Activated CD8-positive, alpha-beta memory T cell treated with anti-CD3 and anti-CD28 coated beads, Interleukin-2, amount 10 ng/mL, durations not matched to agents 7 days and 5 days (primary cell): ENCODE measurements around the gene KCNK15. TPM values are rescaled to one million over a fixed set of nuclear protein-coding genes. Genes with fewer than 3 reads are reported as not detected.

Experiments used
- ATAC-seq: fragments of 150-1000 bp; cut with Tn5 transposase; one replicate; pipeline ENCODE4 v1.10.0; 2021; ENCODE audit warnings: moderate library complexity
- CTCF ChIA-PET: fragments of 350-600 bp; sonication (Branson Sonifier 250); formaldehyde crosslinking; loops from one replicate; lab custom pipeline; 2021; ENCODE audit warnings: antibody characterized with exemption; lab: Charles Lee
- DNase-seq: peaks from one replicate; pipeline ENCODE4 v3.0.0-alpha.2; 2020
- H3K27ac Mint-ChIP-seq: one replicate; pipeline ENCODE4 v1.8.0; 2021; ENCODE audit warnings: mild to moderate bottlenecking, mixed read lengths
- H3K27me3 Mint-ChIP-seq: one replicate; pipeline ENCODE4 v1.8.0; 2021; ENCODE audit warnings: mixed read lengths
- H3K36me3 Mint-ChIP-seq: one replicate; pipeline ENCODE4 v1.8.0; 2021; ENCODE audit warnings: mild to moderate bottlenecking, mixed read lengths
- H3K4me1 Mint-ChIP-seq: one replicate; pipeline ENCODE4 v1.8.0; 2021; ENCODE audit warnings: mixed read lengths
- H3K4me3 Mint-ChIP-seq: one replicate; pipeline ENCODE4 v1.8.0; 2021; ENCODE audit warnings: mild to moderate bottlenecking, moderate library complexity, mixed read lengths
- H3K9me3 Mint-ChIP-seq: one replicate; pipeline ENCODE4 v1.8.0; 2022; ENCODE audit warnings: low read depth, mixed read lengths
- total RNA-seq, 2 experiments: library from RNA; stranded (reverse); gene quantifications; one replicate each; pipeline ENCODE4 v1.2.3, GENCODE V29; 2021

The KCNK15 gene
- total RNA-seq, 2 experiments from 2014 or later = not detected

DNA sequence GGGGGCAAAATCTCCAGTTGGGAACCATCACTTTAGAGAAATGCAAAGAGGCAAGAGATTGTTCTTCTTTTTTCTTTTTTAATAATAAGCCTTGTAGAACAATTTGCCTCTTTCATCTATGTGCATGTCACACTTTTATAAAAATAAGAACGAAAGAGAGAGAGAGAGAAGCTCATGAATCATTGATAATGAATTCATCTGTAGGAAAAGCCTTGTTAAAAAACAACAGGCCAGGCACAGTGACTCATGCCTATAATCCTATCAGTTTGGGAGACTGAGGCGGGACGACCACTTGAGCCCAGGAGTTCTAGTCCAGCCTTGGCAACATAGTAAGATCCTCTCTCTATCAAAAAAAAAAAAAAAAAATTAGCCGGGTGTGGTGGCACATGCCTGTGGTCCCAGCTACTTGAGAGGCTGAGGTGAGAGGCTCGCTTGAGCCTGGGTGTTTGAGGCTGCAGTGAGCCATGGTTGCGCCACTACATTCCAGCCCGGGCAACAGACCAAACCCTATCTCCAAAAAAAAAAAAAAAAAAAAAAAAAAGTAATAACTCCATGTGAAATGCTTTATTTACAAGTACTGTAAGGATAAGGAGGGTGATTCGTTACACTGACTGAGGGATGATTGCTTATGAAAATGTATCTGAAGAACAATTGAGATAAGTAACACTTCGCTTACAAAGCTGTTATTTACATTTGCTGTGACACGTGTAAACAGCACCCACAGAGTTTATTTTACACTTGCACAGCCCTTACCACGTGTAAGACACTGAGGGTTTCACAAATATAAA, 24.5 kb upstream of the KCNK15 start:
- Mint-ChIP-seq H3K9me3 (no peaks in the 10 kb centered on the region), H3K27me3 (no peaks in the 10 kb centered on the region), H3K36me3 (no peaks in the 10 kb centered on the region), H3K4me3 (no peak overlapping the region), H3K27ac (no peak overlapping the region), H3K4me1 (peaks cover 2% of the 10 kb centered on the region)
- ATAC-seq (no peak), DNase-seq (no peak)
- CTCF ChIA-PET = interaction anchor here (1.4 to 5.5 kb wide), 2 partner anchors 11 to 36 kb away, joined by 3 to 20 read pairs; no protein-coding TSS in a partner anchor

DNA sequence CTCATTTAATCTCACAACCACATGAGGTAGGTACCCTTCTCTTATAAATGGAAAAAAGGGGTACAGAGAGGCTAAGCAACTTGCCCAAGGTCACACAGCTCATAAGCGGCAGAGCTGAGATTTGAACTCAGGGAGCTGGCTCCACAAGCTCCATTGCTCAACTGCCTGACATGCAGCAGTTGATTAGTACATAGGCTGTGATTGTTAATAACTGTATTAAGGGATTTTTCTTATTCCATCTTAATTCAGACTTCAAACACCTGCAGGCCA, 23.9 kb upstream of the KCNK15 start:
- no peaks in the 10 kb centered on the region for H3K9me3 Mint-ChIP-seq
- ATAC-seq (no peak), DNase-seq (no peak)
- H3K36me3 Mint-ChIP-seq = no peaks in the 10 kb centered on the region
- no peaks in the 10 kb centered on the region for H3K27me3 Mint-ChIP-seq
- no peak overlapping the region for H3K27ac Mint-ChIP-seq
- H3K4me3 Mint-ChIP-seq = no peak overlapping the region
- CTCF ChIA-PET = interaction anchor here (1.4 to 5.5 kb wide), 2 partner anchors 11 to 37 kb away, joined by 3 to 20 read pairs; no protein-coding TSS in a partner anchor
- peaks cover 2% of the 10 kb centered on the region for H3K4me1 Mint-ChIP-seq

DNA sequence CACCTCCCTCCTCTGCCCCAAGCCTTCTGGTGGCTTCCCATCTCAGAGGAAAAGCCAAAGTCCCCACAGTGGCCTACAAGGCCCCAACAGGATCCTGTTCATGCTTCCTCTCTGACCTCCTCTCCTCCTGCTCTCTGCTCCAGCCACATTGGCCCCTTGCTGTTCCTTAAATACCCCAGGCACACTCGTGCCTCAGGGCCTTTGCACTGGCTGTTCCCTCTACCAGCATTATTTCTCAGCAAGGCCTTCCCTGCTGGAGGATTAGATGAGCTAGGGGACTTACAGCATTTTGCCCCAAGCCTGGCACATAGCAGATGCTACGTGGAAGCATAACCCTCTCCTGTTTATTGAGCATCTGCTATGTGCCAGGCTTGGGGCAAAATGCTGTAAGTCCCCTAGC, 22.7 kb upstream of the KCNK15 start:
- H3K9me3 Mint-ChIP-seq = no peaks in the 10 kb centered on the region
- no peaks in the 10 kb centered on the region for H3K36me3 Mint-ChIP-seq
- peaks cover 2% of the 10 kb centered on the region for H3K4me1 Mint-ChIP-seq
- ATAC-seq = no peak
- no peak for DNase-seq
- H3K27me3 Mint-ChIP-seq = no peaks in the 10 kb centered on the region
- no peak overlapping the region for H3K27ac Mint-ChIP-seq
- H3K4me3 Mint-ChIP-seq = no peak overlapping the region
- CTCF ChIA-PET = interaction anchor here (5.5 kb wide), 1 partner anchor 9 kb away, joined by 20 read pairs; no protein-coding TSS in a partner anchor

DNA sequence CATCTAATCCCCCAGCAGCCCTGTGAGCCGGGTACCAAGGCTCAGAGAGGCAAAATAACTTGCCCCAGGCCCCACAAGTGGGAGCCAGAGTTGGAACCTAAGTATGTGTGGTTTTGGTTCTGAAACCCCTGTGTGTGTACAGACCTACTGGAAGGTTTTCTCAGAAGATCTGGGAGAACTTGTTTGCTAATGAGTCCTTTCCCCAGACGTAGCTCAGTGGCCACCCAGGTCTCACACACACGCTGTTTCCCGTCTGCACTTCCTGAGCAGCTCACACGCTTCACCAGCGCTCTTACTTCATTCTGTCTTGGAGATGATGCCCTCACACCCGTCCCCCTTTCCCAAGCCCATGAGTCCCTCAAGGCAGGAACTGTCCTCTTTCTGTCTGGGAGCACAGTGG, 22.3 kb upstream of the KCNK15 start:
- DNase-seq (no peak), ATAC-seq (no peak)
- no peaks in the 10 kb centered on the region for H3K9me3 Mint-ChIP-seq
- H3K27ac Mint-ChIP-seq = no peak overlapping the region
- no peaks in the 10 kb centered on the region for H3K36me3 Mint-ChIP-seq
- CTCF ChIA-PET = interaction anchor here (5.5 kb wide), 1 partner anchor 9 kb away, joined by 20 read pairs; no protein-coding TSS in a partner anchor
- H3K4me3 Mint-ChIP-seq = no peak overlapping the region
- H3K27me3 Mint-ChIP-seq = no peaks in the 10 kb centered on the region
- peaks cover 2% of the 10 kb centered on the region for H3K4me1 Mint-ChIP-seq

DNA sequence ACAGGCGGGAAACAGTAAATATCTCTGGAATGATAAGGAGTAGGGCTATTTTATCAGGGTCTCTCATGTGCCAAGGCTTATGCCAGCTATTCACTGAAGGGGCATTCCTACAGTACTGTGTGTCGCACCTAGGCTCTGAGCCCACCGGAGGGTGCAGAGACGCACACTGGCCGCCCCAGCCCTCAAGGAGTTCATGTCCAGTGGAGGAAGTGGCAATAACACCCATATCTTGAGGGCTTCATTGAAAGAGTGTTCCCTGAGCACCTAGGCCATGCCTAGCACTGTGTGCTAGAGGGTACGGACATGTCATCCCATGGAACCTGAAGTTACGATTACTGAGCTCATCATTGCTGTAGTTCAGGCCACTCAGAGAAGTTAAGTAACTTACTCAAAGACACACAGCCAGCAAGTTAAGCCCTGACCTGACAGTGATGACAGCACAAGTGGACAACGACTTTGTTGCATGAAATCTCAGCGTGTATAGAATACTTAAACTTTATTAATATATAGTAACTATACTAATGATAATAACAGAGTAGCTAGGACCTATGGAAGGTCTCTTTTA, 21.8 kb upstream of the KCNK15 start:
- Mint-ChIP-seq H3K27me3 (no peaks in the 10 kb centered on the region), H3K4me1 (peaks cover 2% of the 10 kb centered on the region), H3K36me3 (no peaks in the 10 kb centered on the region), H3K4me3 (no peak overlapping the region), H3K27ac (no peak overlapping the region), H3K9me3 (no peaks in the 10 kb centered on the region)
- CTCF ChIA-PET = interaction anchor here (0.9 to 5.5 kb wide), 2 partner anchors 9 to 38 kb away, joined by 4 to 20 read pairs; no protein-coding TSS in a partner anchor
- ATAC-seq = no peak
- no peak for DNase-seq

DNA sequence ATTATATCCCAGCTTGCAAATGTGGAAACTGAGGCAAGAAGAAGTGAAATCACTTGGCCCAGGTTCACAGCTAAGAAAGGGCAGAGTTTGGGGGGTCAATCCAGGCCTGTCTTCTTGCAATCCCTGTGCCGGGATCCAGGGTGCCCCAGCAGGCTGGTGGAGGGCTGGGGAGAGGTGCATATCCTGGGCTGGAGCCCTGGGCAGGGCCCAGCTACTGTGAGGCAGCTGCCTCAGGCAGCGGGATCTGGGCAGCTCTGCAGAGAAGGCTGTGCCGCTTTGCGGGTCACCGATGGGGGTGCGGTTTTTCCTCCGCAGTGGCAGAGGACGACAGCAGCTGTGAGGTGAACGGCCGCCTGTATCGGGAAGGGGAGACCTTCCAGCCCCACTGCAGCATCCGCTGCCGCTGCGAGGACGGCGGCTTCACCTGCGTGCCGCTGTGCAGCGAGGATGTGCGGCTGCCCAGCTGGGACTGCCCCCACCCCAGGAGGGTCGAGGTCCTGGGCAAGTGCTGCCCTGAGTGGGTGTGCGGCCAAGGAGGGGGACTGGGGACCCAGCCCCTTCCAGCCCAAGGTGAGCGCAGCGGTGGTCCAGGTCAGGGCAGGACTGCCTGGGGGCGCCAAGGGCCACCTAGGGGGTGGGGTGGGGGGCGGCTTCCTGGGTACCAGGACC, 21.1 kb upstream of the KCNK15 start:
- Mint-ChIP-seq H3K4me3 (no peak overlapping the region), H3K27ac (no peak overlapping the region), H3K36me3 (no peaks in the 10 kb centered on the region), H3K27me3 (no peaks in the 10 kb centered on the region), H3K4me1 (peaks cover 2% of the 10 kb centered on the region), H3K9me3 (no peaks in the 10 kb centered on the region)
- CTCF ChIA-PET = interaction anchor here (0.9 to 5.5 kb wide), 2 partner anchors 8 to 39 kb away, joined by 4 to 20 read pairs; no protein-coding TSS in a partner anchor
- ATAC-seq (no peak), DNase-seq (no peak)

DNA sequence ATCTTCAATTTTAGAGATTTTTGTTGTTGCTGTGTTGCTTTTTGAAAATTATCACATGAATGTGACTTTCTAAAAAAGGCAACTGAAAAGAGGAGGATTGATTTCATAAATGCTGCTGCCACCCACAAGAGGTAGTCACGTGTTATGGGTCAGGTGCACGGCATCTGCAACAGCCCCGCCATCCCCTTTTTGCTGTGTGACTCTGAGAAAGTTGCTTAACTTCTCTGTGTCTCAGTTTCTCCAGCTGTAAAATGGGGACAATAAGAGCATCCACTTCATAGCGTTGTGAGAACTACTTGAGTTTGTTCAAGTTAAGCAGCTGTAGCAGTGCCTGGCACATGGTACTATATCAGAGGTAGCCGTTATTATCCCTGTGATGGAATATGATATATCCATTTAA, 19.8 kb upstream of the KCNK15 start:
- no peak overlapping the region for H3K27ac Mint-ChIP-seq
- H3K36me3 Mint-ChIP-seq = no peaks in the 10 kb centered on the region
- H3K9me3 Mint-ChIP-seq = no peaks in the 10 kb centered on the region
- peaks cover 2% of the 10 kb centered on the region for H3K4me1 Mint-ChIP-seq
- no peaks in the 10 kb centered on the region for H3K27me3 Mint-ChIP-seq
- H3K4me3 Mint-ChIP-seq = no peak overlapping the region
- no peak for DNase-seq
- CTCF ChIA-PET = no interaction called here
- ATAC-seq = no peak

DNA sequence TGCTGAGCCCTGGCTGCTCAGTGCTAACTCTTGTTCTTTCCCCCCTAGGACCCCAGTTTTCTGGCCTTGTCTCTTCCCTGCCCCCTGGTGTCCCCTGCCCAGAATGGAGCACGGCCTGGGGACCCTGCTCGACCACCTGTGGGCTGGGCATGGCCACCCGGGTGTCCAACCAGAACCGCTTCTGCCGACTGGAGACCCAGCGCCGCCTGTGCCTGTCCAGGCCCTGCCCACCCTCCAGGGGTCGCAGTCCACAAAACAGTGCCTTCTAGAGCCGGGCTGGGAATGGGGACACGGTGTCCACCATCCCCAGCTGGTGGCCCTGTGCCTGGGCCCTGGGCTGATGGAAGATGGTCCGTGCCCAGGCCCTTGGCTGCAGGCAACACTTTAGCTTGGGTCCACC, 18.6 kb upstream of the KCNK15 start:
- DNase-seq = no peak
- CTCF ChIA-PET = no interaction called here
- no peak for ATAC-seq
- Mint-ChIP-seq H3K27me3 (no peaks in the 10 kb centered on the region), H3K9me3 (no peaks in the 10 kb centered on the region), H3K4me3 (no peak overlapping the region), H3K27ac (no peak overlapping the region), H3K36me3 (no peaks in the 10 kb centered on the region), H3K4me1 (peaks cover 2% of the 10 kb centered on the region)

DNA sequence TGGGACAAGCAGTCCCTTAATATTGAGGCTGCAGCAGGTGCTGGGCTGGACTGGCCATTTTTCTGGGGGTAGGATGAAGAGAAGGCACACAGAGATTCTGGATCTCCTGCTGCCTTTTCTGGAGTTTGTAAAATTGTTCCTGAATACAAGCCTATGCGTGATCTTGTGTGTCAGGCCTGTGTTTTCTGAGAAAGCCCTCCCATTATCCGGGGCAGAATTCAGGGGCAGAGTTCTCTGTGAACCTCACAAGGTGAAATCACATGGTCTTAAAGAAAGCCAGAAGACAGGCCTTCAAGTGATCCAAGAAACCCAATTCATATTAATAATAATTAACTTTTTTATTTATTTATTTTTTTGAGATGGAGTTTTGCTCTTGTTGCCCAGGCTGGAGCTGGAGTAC, 18.0 kb upstream of the KCNK15 start:
- Mint-ChIP-seq H3K4me3 (no peak overlapping the region), H3K9me3 (no peaks in the 10 kb centered on the region), H3K36me3 (peaks cover 1% of the 10 kb centered on the region), H3K27ac (no peak overlapping the region), H3K4me1 (peaks cover 7% of the 10 kb centered on the region), H3K27me3 (no peaks in the 10 kb centered on the region)
- no peak for ATAC-seq
- DNase-seq = no peak
- CTCF ChIA-PET = no interaction called here

DNA sequence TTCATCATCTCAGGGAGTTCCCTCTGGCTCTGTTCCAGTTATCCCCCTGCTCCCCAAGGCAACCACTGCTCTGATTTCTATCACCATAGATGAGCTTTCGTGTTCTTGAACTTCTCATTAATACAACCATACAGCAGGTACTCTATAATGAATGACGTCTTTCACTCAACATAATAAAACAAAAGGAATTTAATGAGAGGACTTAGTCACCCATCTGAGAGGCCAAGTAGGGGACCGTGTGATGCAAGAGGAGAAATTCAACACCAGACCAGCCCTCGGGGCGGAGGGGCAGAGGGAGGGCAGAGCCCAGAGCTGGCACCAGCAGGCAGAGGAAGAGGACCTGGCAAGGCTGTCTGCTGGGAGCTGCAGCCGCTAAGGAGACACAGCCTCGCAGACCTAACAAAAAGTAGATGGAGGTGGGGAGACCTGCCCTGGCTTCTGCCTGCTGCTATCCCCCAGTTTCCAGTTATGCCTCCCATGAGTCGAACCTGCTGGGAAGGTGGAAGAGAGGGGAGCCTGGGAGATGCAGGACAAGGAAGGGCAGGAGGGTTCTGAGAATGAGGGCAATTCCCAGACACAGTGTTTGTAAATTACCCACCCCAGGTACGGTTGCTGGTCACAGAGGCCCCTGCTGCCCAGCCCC, 16.7 kb upstream of the KCNK15 start:
- H3K36me3 Mint-ChIP-seq = peaks cover 1% of the 10 kb centered on the region
- no peak overlapping the region for H3K27ac Mint-ChIP-seq
- no peak for DNase-seq
- H3K9me3 Mint-ChIP-seq = no peaks in the 10 kb centered on the region
- H3K27me3 Mint-ChIP-seq = no peaks in the 10 kb centered on the region
- ATAC-seq = no peak
- CTCF ChIA-PET = no interaction called here
- no peak overlapping the region for H3K4me3 Mint-ChIP-seq
- H3K4me1 Mint-ChIP-seq = peaks cover 9% of the 10 kb centered on the region

DNA sequence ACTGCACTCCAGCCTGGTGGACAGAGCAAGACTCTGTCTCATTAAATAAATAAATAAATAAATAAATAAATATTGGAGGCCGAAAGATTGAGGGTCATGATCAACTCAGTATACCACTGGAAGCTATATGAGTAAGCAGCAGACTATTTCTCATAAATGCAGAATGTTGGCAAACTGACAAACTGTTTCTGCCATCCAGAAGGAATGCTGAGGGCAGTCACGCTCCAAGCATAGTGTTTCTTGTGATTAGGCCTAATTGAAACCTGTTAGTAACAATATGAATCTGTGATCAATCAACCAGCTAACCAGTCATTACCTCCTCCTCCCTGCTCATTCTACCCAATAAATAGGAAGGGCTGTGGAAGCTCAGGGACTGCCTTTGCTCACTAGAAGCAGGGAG, 15.2 kb upstream of the KCNK15 start:
- Mint-ChIP-seq H3K4me1 (peaks cover 9% of the 10 kb centered on the region), H3K27me3 (no peaks in the 10 kb centered on the region), H3K4me3 (no peak overlapping the region), H3K9me3 (no peaks in the 10 kb centered on the region), H3K36me3 (peaks cover 1% of the 10 kb centered on the region), H3K27ac (no peak overlapping the region)
- DNase-seq = no peak
- CTCF ChIA-PET = interaction anchor here (1.2 to 3.9 kb wide), 2 partner anchors 8 to 47 kb away, joined by 4 to 20 read pairs; no protein-coding TSS in a partner anchor
- no peak for ATAC-seq

DNA sequence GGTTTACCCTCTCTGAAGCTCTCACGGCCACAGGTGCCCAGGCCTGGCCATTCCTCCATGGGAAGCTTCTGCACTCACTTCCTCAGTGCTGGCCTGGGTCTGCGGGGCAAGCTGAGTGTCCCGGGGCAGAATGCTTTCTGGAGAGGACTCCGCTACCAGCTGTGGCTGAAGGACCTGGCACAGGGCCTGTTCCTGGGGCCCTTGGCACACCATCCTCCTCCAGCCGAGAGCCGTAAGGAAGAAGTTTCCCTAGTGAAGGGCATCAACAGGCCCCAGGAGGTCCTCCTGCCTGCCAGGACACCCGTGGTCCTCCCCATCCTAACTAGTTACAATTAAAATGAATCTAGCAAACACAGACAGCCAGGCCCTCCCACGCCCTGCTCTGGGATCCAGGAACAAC, 14.0 kb upstream of the KCNK15 start:
- CTCF ChIA-PET = interaction anchor here (1.2 to 4.5 kb wide), 5 partner anchors 10 to 135 kb away, joined by 3 to 76 read pairs (median 4); no protein-coding TSS in a partner anchor
- H3K9me3 Mint-ChIP-seq = peaks cover 5% of the 10 kb centered on the region

DNA sequence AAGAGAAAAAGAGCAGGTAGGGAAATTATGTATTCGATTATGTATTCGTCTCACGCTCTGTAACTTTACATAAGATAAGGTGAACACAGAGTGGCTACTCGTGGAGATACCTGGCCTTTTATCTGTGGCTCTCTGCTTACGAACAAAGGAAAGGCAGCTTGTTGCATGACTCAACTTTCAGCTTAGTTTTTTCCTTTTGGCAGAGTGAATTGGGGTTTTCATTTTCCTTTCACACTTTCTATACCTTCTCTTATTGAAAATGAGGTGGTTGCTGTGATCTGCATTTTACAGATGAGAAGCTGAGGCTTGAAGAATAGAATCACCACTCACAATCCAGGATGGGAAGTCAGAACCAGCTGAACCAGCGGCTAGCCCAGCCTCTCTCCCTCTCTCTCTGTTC, 13.3 kb upstream of the KCNK15 start:
- H3K4me3 Mint-ChIP-seq = no peak overlapping the region
- DNase-seq (no peak), ATAC-seq (no peak)
- peaks cover 23% of the 10 kb centered on the region for H3K4me1 Mint-ChIP-seq
- no peak overlapping the region for H3K27ac Mint-ChIP-seq
- H3K9me3 Mint-ChIP-seq = peaks cover 7% of the 10 kb centered on the region
- peaks cover 8% of the 10 kb centered on the region for H3K36me3 Mint-ChIP-seq
- H3K27me3 Mint-ChIP-seq = no peaks in the 10 kb centered on the region
- CTCF ChIA-PET = interaction anchor here (0.9 to 4.5 kb wide), 5 partner anchors 10 to 134 kb away, joined by 3 to 76 read pairs (median 4); no protein-coding TSS in a partner anchor

More for the DNA sequence above, 14.0 kb upstream of the KCNK15 start:
- no peaks in the 10 kb centered on the region for H3K27me3 Mint-ChIP-seq
- H3K4me3 Mint-ChIP-seq = no peak overlapping the region
- peaks cover 17% of the 10 kb centered on the region for H3K4me1 Mint-ChIP-seq
- no peak overlapping the region for H3K27ac Mint-ChIP-seq
- H3K36me3 Mint-ChIP-seq = peaks cover 6% of the 10 kb centered on the region
- ATAC-seq = no peak
- DNase-seq = no peak
